ENCODE measurements around the gene ATAD2B.

- TF ChIP-seq ZFP30 (CRISPR knock-in tag; IDR thresholded peaks at IDR 0.05) (no peak), ESRRG (CRISPR knock-in tag; IDR thresholded peaks at IDR 0.05) (no peak), TOX (CRISPR knock-in tag; IDR thresholded peaks at IDR 0.05; ENCODE audit: borderline replicate concordance) (no peak), PATZ1 (CRISPR knock-in tag; IDR thresholded peaks at IDR 0.05; ENCODE audit: borderline replicate concordance) (no peak), ISL1 (CRISPR knock-in tag; IDR thresholded peaks at IDR 0.05) (no peak), OSR1 (CRISPR knock-in tag; IDR thresholded peaks at IDR 0.05) (no peak), ZC3H10 (CRISPR knock-in tag; IDR thresholded peaks at IDR 0.05) (no peak), RARB (CRISPR knock-in tag; IDR thresholded peaks at IDR 0.05) (no peak), ARNTL (CRISPR knock-in tag; IDR thresholded peaks at IDR 0.05; ENCODE audit: borderline replicate concordance, low read depth) (no peak), ZNF565 (CRISPR knock-in tag; conservative IDR thresholded peaks at IDR 0.05; ENCODE audit: low read depth) (no peak), BACH2 (CRISPR knock-in tag; IDR thresholded peaks at IDR 0.05; ENCODE audit: borderline replicate concordance) (no peak), CSDC2 (CRISPR knock-in tag; IDR thresholded peaks at IDR 0.05) (no peak), ZNF70 (CRISPR knock-in tag; IDR thresholded peaks at IDR 0.05) (no peak)
These were observed 125.5 kb downstream of the ATAD2B start for GRCh38 chr2:23801396-23801795.
